IMR-90 (cell line): ENCODE results near the gene ANKRD33B. TPM values are rescaled to one million over a fixed set of nuclear protein-coding genes. Genes with fewer than 3 reads are reported as not detected.
A peak's percentile ranks its signal among the peaks of the same experiment; 100 is the strongest.

Source experiments
- ATAC-seq: fragments of 200-7000 bp; cut with Tn5 transposase; 2 replicates; pipeline ENCODE4 v1.9.1; 2020; ENCODE audit warnings: low read depth, mild to moderate bottlenecking, moderate library complexity
- BruUV-seq: library from RNA; stranded (reverse); fragments of 400-500 nt; replicated peaks from 2 replicates; lab custom pipeline; 2021; lab: Mats Ljungman, UMichigan
- CTCF ChIA-PET: fragments of 300-600 bp; formaldehyde crosslinking; extraction: SDS; loops from one replicate; lab custom pipeline; 2021; ENCODE audit warnings: antibody characterized with exemption; lab: Yijun Ruan, JAX
- POLR2A ChIA-PET: fragments of 300-600 bp; sonication (Branson Sonifier 250); formaldehyde crosslinking; loops from one replicate; lab custom pipeline; 2022; ENCODE audit warnings: antibody characterized with exemption; ENCODE audit not compliant: unreplicated experiment; lab: Charles Lee
- DNase-seq: peaks from one replicate; pipeline ENCODE4 v3.0.0; 2013
- H2AFZ ChIP-seq: replicated peaks from 2 replicates; pipeline ENCODE3; 2013; ENCODE audit warnings: low read length, mild to moderate bottlenecking; ENCODE audit not compliant: poor library complexity
- H2AK5ac ChIP-seq: 2 replicates; pipeline ENCODE4 v1.6.1; 2013; ENCODE audit warnings: low read depth, low read length, inconsistent platforms
- H2AK9ac ChIP-seq: replicated peaks from 2 replicates; pipeline ENCODE3; 2013; ENCODE audit warnings: mild to moderate bottlenecking, low read depth, low read length, moderate library complexity; ENCODE audit not compliant: poor library complexity
- H2BK120ac ChIP-seq: 2 replicates; pipeline ENCODE4 v1.6.1; 2013; ENCODE audit warnings: low read depth, low read length, inconsistent platforms
- H2BK15ac ChIP-seq: 3 replicates; pipeline ENCODE4 v1.6.1; 2013; ENCODE audit warnings: low read depth, low read length, inconsistent platforms
- H2BK20ac ChIP-seq: 2 replicates; pipeline ENCODE4 v1.6.1; 2013; ENCODE audit warnings: low read depth, mild to moderate bottlenecking, inconsistent platforms, low read length, moderate library complexity
- H2BK5ac ChIP-seq: 2 replicates; pipeline ENCODE4 v1.6.1; 2013; ENCODE audit warnings: mild to moderate bottlenecking, low read depth, low read length, inconsistent platforms; ENCODE audit not compliant: poor library complexity, severe bottlenecking
- H3K14ac ChIP-seq: replicated peaks from 2 replicates; pipeline ENCODE4 v1.6.1; 2013; ENCODE audit warnings: low read depth, low read length, inconsistent platforms
- H3K18ac ChIP-seq: 2 replicates; pipeline ENCODE4 v1.6.1; 2013; ENCODE audit warnings: low read depth, low read length, control low read depth
- H3K23ac ChIP-seq: 2 replicates; pipeline ENCODE4 v1.6.1; 2013; ENCODE audit warnings: low read depth, low read length, inconsistent platforms
- H3K27ac ChIP-seq: 2 replicates; pipeline ENCODE4 v1.5.1; 2013; ENCODE audit warnings: mild to moderate bottlenecking, control low read depth, low read length; ENCODE audit not compliant: insufficient read depth
- H3K27me3 ChIP-seq: 2 replicates; pipeline ENCODE4 v1.6.1; 2013; ENCODE audit warnings: low read length; ENCODE audit not compliant: control insufficient read depth, insufficient read depth
- H3K36me3 ChIP-seq: 2 replicates; pipeline ENCODE4 v1.6.1; 2013; ENCODE audit warnings: low read length, mixed read lengths; ENCODE audit not compliant: control insufficient read depth, insufficient read depth
- H3K4ac ChIP-seq: 2 replicates; pipeline ENCODE4 v1.6.1; 2013; ENCODE audit warnings: low read depth, low read length, inconsistent platforms
- H3K4me1 ChIP-seq: 2 replicates; pipeline ENCODE4 v1.6.1; 2013; ENCODE audit warnings: low read length, mixed read lengths; ENCODE audit not compliant: control insufficient read depth, insufficient read depth
- H3K4me2 ChIP-seq: 2 replicates; pipeline ENCODE4 v1.6.1; 2013; ENCODE audit warnings: low read depth, mild to moderate bottlenecking, control low read depth, low read length, moderate library complexity
- H3K4me3 ChIP-seq: 2 replicates; pipeline ENCODE4 v1.5.1; 2013; ENCODE audit warnings: low read depth, mild to moderate bottlenecking, control low read depth, low read length, moderate library complexity; ENCODE audit not compliant: insufficient read depth
- H3K56ac ChIP-seq: 2 replicates; pipeline ENCODE4 v1.6.1; 2013; ENCODE audit warnings: low read length, inconsistent platforms; ENCODE audit not compliant: insufficient read depth; ENCODE audit errors: extremely low read depth
- H3K79me1 ChIP-seq, 2 experiments: 2 replicates each; pipeline ENCODE4 v1.6.1; 2013; ENCODE audit warnings: low read length in 2 of 2, inconsistent platforms in 1 of 2, low read depth in 1 of 2
- H3K9ac ChIP-seq: 2 replicates; pipeline ENCODE4 v1.6.1; 2013; ENCODE audit warnings: low read depth, low read length, control low read depth
- H3K9me1 ChIP-seq: 2 replicates; pipeline ENCODE4 v1.6.1; 2013; ENCODE audit warnings: low read length, inconsistent platforms; ENCODE audit not compliant: insufficient read depth
- H3K9me3 ChIP-seq: 2 replicates; pipeline ENCODE4 v1.6.1; 2013; ENCODE audit warnings: low read length; ENCODE audit not compliant: control insufficient read depth, insufficient read depth
- H4K20me1 ChIP-seq: 2 replicates; pipeline ENCODE4 v1.6.1; 2013; ENCODE audit warnings: low read length, inconsistent platforms; ENCODE audit not compliant: insufficient read depth
- H4K5ac ChIP-seq: 2 replicates; pipeline ENCODE4 v1.6.1; 2013; ENCODE audit warnings: mild to moderate bottlenecking, low read depth, low read length, control low read depth
- H4K8ac ChIP-seq, 2 experiments: 2 replicates each; pipeline ENCODE4 v1.6.1; 2013; ENCODE audit warnings: low read depth in 2 of 2, low read length in 2 of 2, control low read depth in 1 of 2, inconsistent platforms in 1 of 2
- H4K91ac ChIP-seq: 2 replicates; pipeline ENCODE4 v1.6.1; 2013; ENCODE audit warnings: low read depth, low read length, inconsistent platforms; ENCODE audit not compliant: insufficient read depth
- FOS ChIP-seq: fragments of 150-350 bp; IDR thresholded peaks from 2 replicates; pipeline ENCODE4 v1.6.1; 2016; ENCODE audit warnings: low read depth, low read length
- MAZ ChIP-seq: IDR thresholded peaks from 2 replicates; pipeline ENCODE4 v1.6.1; 2012; ENCODE audit warnings: low read depth, mild to moderate bottlenecking, low read length, improper control_type of control experiment, moderate library complexity, borderline replicate concordance
- RCOR1 ChIP-seq: IDR thresholded peaks from 2 replicates; pipeline ENCODE4 v1.6.1; 2012; ENCODE audit warnings: mild to moderate bottlenecking, low read length, improper control_type of control experiment; ENCODE audit not compliant: insufficient replicate concordance
- RFX5 ChIP-seq: IDR thresholded peaks from 2 replicates; pipeline ENCODE4 v1.8.0; 2012; ENCODE audit warnings: low read depth, mild to moderate bottlenecking, low read length, moderate library complexity
- SMC3 ChIP-seq: fragments of 150-350 bp; IDR thresholded peaks from 2 replicates; pipeline ENCODE4 v1.6.1; 2016; ENCODE audit warnings: low read depth, mild to moderate bottlenecking, antibody characterized with exemption, low read length, moderate library complexity
- WGBS, 2 experiments: methylation state at CpG; one replicate each; pipeline versions ENCODE4 v1.1.5 to v1.1.7; 2013; ENCODE audit warnings: missing lambda C conversion rate in 2 of 2; ENCODE audit not compliant: insufficient read length in 1 of 2; ENCODE audit errors: extremely low coverage in 2 of 2; 5-methylcytosine and 5-hydroxymethylcytosine counted together
- dilution Hi-C: fragments of 300-500 bp; cut with HindIII; formaldehyde crosslinking; loops from one replicate; pipeline ENCODE4 v1.14.3; 2018; ENCODE audit warnings: low sequenced_read_pairs; ENCODE audit not compliant: unreplicated experiment
- in situ Hi-C: fragments of 300-500 bp; cut with MboI; formaldehyde crosslinking; loops from 3 replicates; pipeline ENCODE4 v1.14.3; 2019; ENCODE audit warnings: low sequenced_read_pairs, inconsistent platforms, mixed read lengths
- intact Hi-C: fragments of 100-400 bp; cut with micrococcal nuclease; formaldehyde crosslinking; loops from 2 replicates; pipeline ENCODE4 v1.10.0; 2022
- polyA plus RNA-seq, 3 experiments: library from polyadenylated mRNA; depleted of rRNA; stranded (reverse); fragments of >200 nt; gene quantifications; 2 replicates each; pipeline ENCODE4 v1.2.3, GENCODE V29; 2012; ENCODE audit warnings: low replicate concordance in 1 of 3
- total RNA-seq: library from RNA; depleted of rRNA; stranded (reverse); fragments of >200 nt; gene quantifications from 2 replicates; pipeline ENCODE4 v1.2.3, GENCODE V29; 2012

The ANKRD33B gene
- total and polyA plus RNA-seq, 2 of the 4 experiments (the other 2 are of a cell fraction), result 2.5 to 3.3 TPM

- TF ChIP-seq RFX5, result no peak
Measured at GRCh38 chr5:10662661-10663488, 99.0 kb downstream of the ANKRD33B start (continued).

DNA sequence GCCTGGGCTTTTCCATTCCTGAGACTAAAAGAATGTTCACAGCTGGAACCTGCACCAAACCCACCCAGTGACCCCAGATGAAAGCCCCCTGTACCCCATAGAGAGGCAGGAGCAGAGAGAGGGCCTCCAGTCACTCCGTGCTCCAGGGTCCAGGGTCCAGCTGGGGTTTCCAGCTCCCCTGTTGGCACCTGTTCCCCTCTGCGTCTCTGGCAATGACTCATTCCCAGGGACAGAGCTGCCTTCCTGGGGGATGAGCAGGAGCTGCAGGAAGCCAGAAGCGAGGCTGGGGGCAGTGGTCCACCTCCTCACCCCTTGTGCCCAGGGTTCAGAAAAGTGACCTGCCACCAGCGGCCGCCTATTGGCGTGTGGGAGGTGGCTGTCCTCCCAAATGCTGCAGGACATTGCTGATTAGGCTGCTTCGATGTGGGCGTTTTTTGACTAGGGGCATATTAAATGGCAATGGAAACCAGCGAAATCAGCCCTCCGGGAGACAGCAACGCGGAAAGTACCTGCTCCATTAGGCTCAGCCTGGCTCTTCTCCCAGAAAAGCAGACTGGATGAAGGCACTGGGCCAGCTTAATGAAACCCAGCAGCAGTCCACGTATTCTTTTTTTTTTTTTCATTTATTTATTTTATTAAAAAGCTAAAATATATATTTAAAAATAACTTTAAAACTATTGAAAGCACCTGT, 99.8 kb downstream of the ANKRD33B start:
- Histone ChIP-seq H2BK15ac (no peak overlapping the region), H3K4me1 (no peaks in the 10 kb centered on the region; the same call in 1 of the 2 replicates), H3K4me3 (no peak overlapping the region), H3K79me1 (no peaks in the 10 kb centered on the region), H3K56ac (no peak overlapping the region), H2AK9ac (peak overlapping the region; percentile 55), H3K36me3 (no peaks in the 10 kb centered on the region), H3K9me3 (peaks cover 1% of the 10 kb centered on the region), H3K9me1 (no peaks in the 10 kb centered on the region), H3K27me3 (no peaks in the 10 kb centered on the region; the same call in 1 of the 2 replicates), H4K91ac (no peak overlapping the region), H2AFZ (peak overlapping the region; percentile 32), H3K9ac (no peak overlapping the region), H2AK5ac (no peak overlapping the region), H3K4ac (no peak overlapping the region), H3K4me2 (no peak overlapping the region), H4K5ac (no peak overlapping the region), H4K20me1 (no peaks in the 10 kb centered on the region), H4K8ac (no peak overlapping the region), H3K23ac (no peak overlapping the region), H3K18ac (no peak overlapping the region), H3K14ac (no peak overlapping the region), H2BK5ac (no peak overlapping the region), H2BK20ac (no peak overlapping the region), H2BK120ac (no peak overlapping the region), H3K27ac (no peak overlapping the region)
- DNase-seq (peak; percentile 64), ATAC-seq (0 out of 2 replicates have a peak, but pooled peaks have one; percentile 25)
- intact Hi-C loops (no loop called here), dilution Hi-C loops (no loop called here), in situ Hi-C loops (no loop called here)
- CTCF ChIA-PET, result interaction anchor here (1.0 kb wide), 1 partner anchor 9 kb away, joined by 3 read pairs; no protein-coding TSS in a partner anchor
- BruUV-seq, result no TSS peak
- 35% methylated on average over 8 of the region's 13 CpGs; no CpG with 5 or more reads in 1 of the 2 experiments for WGBS, 2 experiments
- POLR2A ChIA-PET, result no interaction called here
- TF ChIP-seq SMC3, result no peak
- no peak for TF ChIP-seq RCOR1
- TF ChIP-seq FOS, result no peak
- no peak for TF ChIP-seq MAZ
